ENCODE data around the gene ANAPC7. TPM values are rescaled to one million over a fixed set of nuclear protein-coding genes. Genes with fewer than 3 reads are reported as not detected.
"Not testable (repeated sequence)": the region's sequence is repeated elsewhere in the genome, so short reads cannot be mapped to it uniquely, and the experiment has no call there.

ANAPC7 gene
- total RNA-seq, 2 donors from 2014 or later, result 49.1 to 61.1 TPM

DNA sequence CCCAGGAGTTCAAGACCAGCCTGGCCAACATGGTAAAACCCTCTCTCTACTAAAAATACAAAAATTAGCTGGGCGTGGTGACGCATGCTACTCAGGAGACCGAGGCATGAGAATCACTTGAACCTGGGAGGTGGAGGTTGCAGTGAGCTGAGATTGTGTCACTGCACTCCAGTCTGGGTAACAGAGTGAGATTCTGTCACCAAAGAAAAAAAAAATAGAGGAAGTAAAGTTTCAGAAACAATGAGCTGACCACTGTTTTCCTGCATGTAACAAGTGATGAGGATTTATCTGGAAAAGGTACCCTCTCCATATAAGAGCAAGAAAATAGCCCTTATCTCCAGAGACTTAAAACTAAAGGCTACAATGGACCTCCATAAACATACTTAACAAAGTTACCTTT, 13.6 kb upstream of the ANAPC7 start:
- not testable (repeated sequence) for H3K27ac Mint-ChIP-seq; H3K36me3 Mint-ChIP-seq (ENCODE audit: insufficient read depth in 2 of 2); H3K9me3 Mint-ChIP-seq; DNase-seq; H3K27me3 Mint-ChIP-seq (ENCODE audit: low read depth); ATAC-seq (replicated peaks in 1 of 2); H3K4me1 Mint-ChIP-seq (ENCODE audit: low read depth); H3K4me3 Mint-ChIP-seq

DNA sequence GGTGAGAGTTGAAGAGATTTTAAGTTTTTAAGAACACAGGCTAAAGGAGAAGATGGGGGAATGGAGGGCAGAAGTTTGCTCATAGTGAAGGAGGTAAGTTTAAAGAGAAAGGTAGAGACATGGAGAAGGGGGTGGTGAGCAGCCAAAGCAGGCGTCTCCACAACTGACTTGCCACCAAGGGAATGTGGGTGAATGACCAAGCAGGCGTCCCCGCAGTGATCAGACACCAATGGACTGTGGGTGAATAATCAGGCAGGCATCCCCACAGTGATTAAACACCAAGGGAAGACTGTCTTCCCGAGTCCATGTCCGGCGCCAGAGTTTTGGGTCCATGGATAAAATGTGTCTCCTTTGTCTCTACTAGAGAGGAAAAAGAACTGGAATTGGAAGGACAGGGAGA, 6.6 kb upstream of the ANAPC7 start:
- H3K27ac Mint-ChIP-seq; H3K4me3 Mint-ChIP-seq; H3K27me3 Mint-ChIP-seq (ENCODE audit: low read depth); H3K9me3 Mint-ChIP-seq; DNase-seq; H3K36me3 Mint-ChIP-seq (ENCODE audit: insufficient read depth in 2 of 2); H3K4me1 Mint-ChIP-seq (ENCODE audit: low read depth); ATAC-seq (replicated peaks in 1 of 2): not testable (repeated sequence)

DNA sequence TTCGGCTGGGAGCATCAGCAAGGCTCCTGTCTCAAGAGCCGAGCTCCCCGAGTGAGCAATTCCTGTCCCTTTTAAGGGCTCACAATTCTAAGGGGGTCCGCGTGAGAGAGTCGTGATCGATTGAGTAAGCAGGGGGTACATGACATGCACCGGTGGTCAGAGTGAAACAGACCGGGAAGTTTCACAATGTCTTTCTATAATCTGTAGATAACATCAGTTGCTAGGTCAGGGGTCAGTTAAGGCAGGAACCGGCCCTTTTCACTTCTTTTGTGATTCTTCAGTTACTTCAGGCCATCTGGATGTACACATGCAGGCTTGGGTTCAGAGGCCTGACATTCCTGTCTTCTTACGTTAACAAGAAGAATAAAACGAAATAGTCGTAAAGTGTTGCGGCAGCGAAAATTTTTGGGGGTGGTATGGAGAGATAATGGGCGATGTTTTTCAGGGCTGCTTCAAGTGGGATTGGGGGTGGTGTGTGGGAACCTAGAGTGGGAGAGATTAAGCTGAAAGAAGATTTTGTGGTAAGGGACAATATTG, 1.7 kb upstream of the ANAPC7 start:
- not testable (repeated sequence) for H3K27me3 Mint-ChIP-seq (ENCODE audit: low read depth); H3K4me3 Mint-ChIP-seq; ATAC-seq (replicated peaks in 1 of 2); DNase-seq; H3K9me3 Mint-ChIP-seq; H3K27ac Mint-ChIP-seq
- Mint-ChIP-seq H3K36me3 (ENCODE audit: insufficient read depth in 2 of 2) (peaks cover 0 to 12% of the 10 kb centered on the region in 2 donors), H3K4me1 (ENCODE audit: low read depth) (peaks cover 26% of the 10 kb centered on the region)

DNA sequence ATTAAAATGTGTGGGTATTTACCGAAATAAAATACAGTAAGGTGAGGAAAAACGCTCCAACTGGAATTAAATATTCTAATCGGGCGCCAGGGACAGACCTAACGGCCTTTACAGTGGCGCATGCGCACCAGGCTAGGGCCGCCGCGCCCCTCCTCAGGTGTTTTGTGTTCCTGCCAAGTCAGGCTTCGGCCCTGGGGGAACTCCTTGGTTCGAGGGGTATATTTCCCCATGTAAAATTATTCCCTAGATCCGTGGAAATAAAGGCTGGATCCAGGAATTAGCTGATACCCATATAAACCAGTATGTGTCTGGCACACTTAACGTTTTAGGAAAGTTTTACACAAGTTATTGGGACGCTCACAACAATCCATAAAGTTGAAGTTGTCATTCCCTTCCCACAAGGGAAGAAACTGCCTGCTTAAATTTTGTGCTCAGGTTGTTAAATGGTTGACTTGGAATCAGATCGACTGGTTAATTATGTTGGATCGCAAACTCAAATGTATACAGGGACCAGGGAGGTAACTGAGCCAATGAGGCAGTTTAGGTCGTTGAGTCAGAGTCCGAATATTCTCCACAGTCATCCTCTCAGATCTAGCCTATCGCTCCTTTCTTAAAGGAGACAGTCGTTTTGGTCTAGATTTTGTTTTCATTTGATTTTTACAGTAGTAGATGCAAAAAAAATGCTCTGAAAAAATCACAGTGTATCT, 621 bp upstream of the ANAPC7 start:
- peaks cover 29% of the 10 kb centered on the region for H3K4me1 Mint-ChIP-seq (ENCODE audit: low read depth)
- H3K27me3 Mint-ChIP-seq (ENCODE audit: low read depth), result no peaks in the 10 kb centered on the region
- DNase-seq (peak; percentile 82 to 85), ATAC-seq (replicated peaks in 1 of 2) (peak; percentile 66 to 73)
- peaks cover 0 to 12% of the 10 kb centered on the region in 2 donors for H3K36me3 Mint-ChIP-seq (ENCODE audit: insufficient read depth in 2 of 2)
- H3K4me3 Mint-ChIP-seq, result peak overlapping the region; percentile 99 to 100
- H3K27ac Mint-ChIP-seq, result peak overlapping the region; percentile 100
- H3K9me3 Mint-ChIP-seq, result no peaks in the 10 kb centered on the region

DNA sequence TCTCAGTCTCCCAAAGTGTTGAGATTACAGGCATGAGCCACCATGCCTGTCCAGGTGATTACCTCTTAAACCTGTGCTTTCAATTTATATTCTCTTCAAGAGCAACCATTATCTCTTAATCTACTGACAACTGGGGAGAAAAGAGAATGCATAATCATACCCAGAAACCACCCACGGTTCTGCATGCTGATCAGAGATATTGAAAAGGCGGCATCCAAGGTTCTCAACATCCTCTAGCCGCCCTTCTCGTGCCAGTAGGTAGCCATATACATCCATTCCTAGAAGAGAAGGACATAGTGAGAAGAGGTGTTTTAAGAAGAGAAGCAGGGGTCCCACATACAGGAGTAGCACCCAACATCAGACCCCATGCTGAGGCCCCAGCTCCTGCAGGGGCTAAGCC, 20.8 kb downstream of the ANAPC7 start:
- Mint-ChIP-seq H3K4me3 (no peak overlapping the region), H3K27me3 (ENCODE audit: low read depth) (no peaks in the 10 kb centered on the region), H3K36me3 (ENCODE audit: insufficient read depth in 2 of 2) (peaks cover 5 to 34% of the 10 kb centered on the region in 2 donors), H3K27ac (peak overlapping the region; percentile 6), H3K4me1 (ENCODE audit: low read depth) (peaks cover 27% of the 10 kb centered on the region), H3K9me3 (no peaks in the 10 kb centered on the region)
- peak; percentile 17 to 18 for DNase-seq
- ATAC-seq (replicated peaks in 1 of 2), result peak; percentile 65 to 78

DNA sequence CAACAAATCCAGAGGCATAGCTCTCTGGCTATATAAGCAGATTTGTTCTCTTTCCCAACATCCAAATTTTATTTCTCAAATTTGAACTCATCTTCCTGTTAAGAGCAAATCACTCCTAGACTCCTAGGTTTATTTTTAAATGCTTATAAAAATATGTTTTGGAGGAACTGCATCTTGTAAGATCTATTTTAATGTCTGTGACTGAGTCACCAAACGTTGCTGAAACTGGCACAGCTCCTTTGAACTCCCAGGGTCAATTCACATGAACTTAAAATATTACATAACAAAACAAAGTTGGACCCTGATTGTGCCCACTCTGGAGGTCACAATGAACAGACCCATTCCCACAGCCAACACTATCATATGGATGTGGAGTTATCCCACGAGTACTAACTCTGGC, 23.9 kb downstream of the ANAPC7 start:
- no peak overlapping the region for H3K4me3 Mint-ChIP-seq
- no peak for ATAC-seq (replicated peaks in 1 of 2)
- no peaks in the 10 kb centered on the region for H3K27me3 Mint-ChIP-seq (ENCODE audit: low read depth)
- H3K4me1 Mint-ChIP-seq (ENCODE audit: low read depth), result peaks cover 18% of the 10 kb centered on the region
- no peaks in the 10 kb centered on the region for H3K9me3 Mint-ChIP-seq
- DNase-seq, result no peak
- H3K27ac Mint-ChIP-seq, result no peak overlapping the region
- peaks cover 6 to 38% of the 10 kb centered on the region in 2 donors for H3K36me3 Mint-ChIP-seq (ENCODE audit: insufficient read depth in 2 of 2)

DNA sequence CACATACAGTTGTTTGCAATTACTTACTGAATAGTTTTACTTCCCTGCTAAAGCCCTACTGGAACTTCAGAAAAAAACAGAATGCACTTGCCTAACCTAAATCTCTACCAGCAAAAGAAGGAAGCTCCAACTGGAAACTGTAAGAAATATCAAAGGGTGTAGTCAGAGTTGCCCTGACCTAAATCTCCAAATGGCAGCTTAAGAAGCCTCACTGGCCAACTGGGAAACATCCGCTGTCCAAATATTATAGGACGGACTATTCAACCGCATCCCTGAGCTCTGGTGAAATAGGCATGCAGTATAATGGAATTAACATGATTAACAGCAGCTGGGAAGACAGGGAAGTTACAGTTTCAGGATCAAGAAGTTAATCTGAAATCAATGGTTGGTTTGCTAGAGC, 24.3 kb downstream of the ANAPC7 start:
- peaks cover 7 to 36% of the 10 kb centered on the region in 2 donors for H3K36me3 Mint-ChIP-seq (ENCODE audit: insufficient read depth in 2 of 2)
- H3K27ac Mint-ChIP-seq, result no peak overlapping the region
- H3K9me3 Mint-ChIP-seq, result no peaks in the 10 kb centered on the region
- H3K4me1 Mint-ChIP-seq (ENCODE audit: low read depth), result peaks cover 14% of the 10 kb centered on the region
- H3K4me3 Mint-ChIP-seq, result no peak overlapping the region
- H3K27me3 Mint-ChIP-seq (ENCODE audit: low read depth), result no peaks in the 10 kb centered on the region
- DNase-seq (no peak), ATAC-seq (replicated peaks in 1 of 2) (no peak)

DNA sequence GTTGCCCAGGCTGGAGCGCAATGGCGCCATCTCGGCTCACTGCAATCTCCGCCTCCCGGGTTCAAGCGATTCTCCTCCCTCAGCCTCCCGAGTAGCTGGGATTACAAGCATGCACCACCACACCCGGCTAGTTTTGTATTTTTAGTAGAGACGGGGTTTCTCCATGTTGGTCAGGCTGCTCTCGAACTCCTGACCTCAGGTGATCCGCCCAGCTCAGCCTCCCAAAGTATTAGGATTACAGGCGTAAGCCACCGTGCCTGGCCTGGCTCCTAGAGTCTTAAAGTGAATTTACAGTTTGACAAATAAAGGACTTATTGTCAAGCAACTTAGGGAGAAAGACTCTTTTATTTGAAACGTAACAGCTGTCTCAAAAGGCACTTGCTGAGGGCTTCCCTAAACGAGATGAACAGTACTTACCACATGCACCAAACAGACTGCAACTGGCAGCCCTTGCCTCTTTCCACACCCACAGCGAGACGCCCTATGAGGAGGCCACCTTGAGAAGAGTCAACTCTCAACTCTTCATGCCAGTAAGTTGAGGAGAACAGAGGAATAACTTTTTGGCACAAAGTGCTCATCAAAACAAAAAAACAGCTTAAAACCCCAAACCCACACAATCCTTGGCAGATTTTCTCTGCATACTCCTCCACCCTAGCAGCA, 25.2 kb downstream of the ANAPC7 start:
- not testable (repeated sequence) for ATAC-seq (replicated peaks in 1 of 2)

DNA sequence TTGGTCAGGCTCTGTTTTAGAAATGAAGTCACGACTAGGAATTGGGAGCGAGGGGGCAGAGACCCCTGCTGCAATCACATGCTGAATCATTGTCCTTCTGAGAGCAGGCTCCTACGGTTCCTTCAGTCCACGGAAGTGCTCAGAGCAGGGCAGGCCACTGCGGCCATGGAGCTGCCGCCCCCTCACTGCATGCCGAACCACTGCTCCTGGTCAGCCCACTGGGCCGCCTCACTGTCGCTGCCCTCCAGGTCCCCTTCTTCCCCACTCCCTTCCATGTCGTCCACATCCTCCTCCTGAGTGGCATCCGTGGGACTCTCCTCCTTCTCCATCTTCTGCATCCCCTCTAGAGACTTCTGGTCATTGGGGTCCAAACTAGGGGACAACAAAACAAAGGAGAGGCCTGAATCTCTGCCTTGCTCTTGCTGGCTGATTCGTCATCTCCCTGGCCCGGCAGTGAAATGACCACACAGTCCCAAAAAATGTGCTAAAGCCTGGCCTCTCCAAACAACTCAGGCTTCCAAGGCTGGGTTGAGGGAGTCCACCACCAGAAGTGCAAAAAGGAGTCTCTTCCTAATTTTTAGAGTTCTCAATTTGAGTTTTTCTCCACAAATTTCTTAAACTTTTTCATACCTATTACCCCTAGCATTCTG, 29.4 kb downstream of the ANAPC7 start:
- peaks cover 6 to 27% of the 10 kb centered on the region in 2 donors for H3K36me3 Mint-ChIP-seq (ENCODE audit: insufficient read depth in 2 of 2)

More for the DNA sequence above, 25.2 kb downstream of the ANAPC7 start:
- H3K36me3 Mint-ChIP-seq (ENCODE audit: insufficient read depth in 2 of 2), result peaks cover 8 to 39% of the 10 kb centered on the region in 2 donors
- not testable (repeated sequence) for DNase-seq; H3K9me3 Mint-ChIP-seq; H3K27me3 Mint-ChIP-seq (ENCODE audit: low read depth); H3K4me1 Mint-ChIP-seq (ENCODE audit: low read depth); H3K27ac Mint-ChIP-seq; H3K4me3 Mint-ChIP-seq

DNA sequence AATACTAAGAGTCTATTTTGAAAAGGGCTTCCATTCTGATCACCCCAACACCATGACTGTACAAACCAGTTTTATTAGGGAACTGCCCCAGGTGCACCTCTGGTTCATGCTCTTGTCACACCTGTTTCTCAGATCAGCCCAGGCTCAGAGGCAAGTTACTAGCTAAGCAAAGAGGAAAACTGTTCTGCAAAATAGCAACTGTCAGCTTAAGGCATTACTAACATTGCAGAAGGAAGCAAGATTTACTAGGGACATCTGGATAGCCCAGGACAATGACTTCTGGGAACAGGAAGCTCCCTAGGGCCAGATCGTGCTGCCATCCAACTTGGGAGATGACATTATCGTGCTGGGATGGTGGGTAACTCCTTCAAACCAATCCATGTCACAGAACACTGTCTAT, 30.1 kb downstream of the ANAPC7 start:
- ATAC-seq (replicated peaks in 1 of 2) (no peak), DNase-seq (no peak)
- Mint-ChIP-seq H3K27ac (no peak overlapping the region), H3K4me3 (no peak overlapping the region), H3K27me3 (ENCODE audit: low read depth) (no peaks in the 10 kb centered on the region), H3K4me1 (ENCODE audit: low read depth) (no peaks in the 10 kb centered on the region), H3K9me3 (no peaks in the 10 kb centered on the region), H3K36me3 (ENCODE audit: insufficient read depth in 2 of 2) (peaks cover 6 to 22% of the 10 kb centered on the region in 2 donors)

More for the DNA sequence above, 29.4 kb downstream of the ANAPC7 start:
- Mint-ChIP-seq H3K4me3 (no peak overlapping the region), H3K27ac (no peak overlapping the region), H3K4me1 (ENCODE audit: low read depth) (no peaks in the 10 kb centered on the region), H3K9me3 (no peaks in the 10 kb centered on the region), H3K27me3 (ENCODE audit: low read depth) (no peaks in the 10 kb centered on the region)
- ATAC-seq (replicated peaks in 1 of 2) (no peak), DNase-seq (no peak)

DNA sequence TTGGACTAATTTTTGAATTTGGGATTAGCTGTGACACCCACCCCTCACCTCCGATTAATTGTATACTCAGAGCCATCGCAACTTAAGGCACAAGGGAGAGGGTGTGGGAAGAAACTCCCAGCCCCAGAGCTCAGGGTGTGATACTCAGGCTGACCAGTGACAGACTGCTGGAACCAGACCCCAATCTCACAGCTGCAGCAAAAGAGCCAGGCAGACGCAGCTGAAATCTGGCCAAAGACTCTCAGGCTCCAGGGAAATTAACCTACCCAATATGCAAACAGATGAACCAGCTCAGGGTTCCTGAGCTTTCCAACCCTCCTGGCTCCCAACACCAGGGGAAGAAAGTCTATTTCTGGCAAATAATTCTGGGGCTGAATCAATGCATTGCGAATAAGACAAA, 30.5 kb downstream of the ANAPC7 start:
- ATAC-seq (replicated peaks in 1 of 2), result no peak
- H3K36me3 Mint-ChIP-seq (ENCODE audit: insufficient read depth in 2 of 2), result peaks cover 6 to 18% of the 10 kb centered on the region in 2 donors

DNA sequence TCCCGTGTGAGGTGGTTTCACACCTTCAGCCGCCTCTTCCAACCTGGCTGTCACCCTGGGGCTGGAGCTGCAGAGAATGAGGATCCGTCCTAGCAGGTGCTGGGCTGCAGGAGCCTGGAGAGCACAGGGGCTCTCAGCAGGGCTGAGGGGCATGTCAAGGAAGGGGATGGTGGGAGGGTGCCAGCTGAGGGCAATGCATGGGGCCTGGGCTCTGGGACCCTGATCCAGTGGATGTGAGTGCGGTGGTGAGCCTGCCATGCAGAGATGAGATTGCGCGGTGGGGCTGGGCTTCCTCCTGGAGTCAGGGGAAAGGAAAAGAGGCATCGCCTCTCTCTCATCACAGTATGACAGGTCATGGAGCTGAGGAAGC, 31.5 kb downstream of the ANAPC7 start:
- Mint-ChIP-seq H3K4me3 (no peak overlapping the region), H3K27ac (no peak overlapping the region), H3K36me3 (ENCODE audit: insufficient read depth in 2 of 2) (peaks cover 6 to 13% of the 10 kb centered on the region in 2 donors)

More for the DNA sequence above, 30.5 kb downstream of the ANAPC7 start:
- no peaks in the 10 kb centered on the region for H3K27me3 Mint-ChIP-seq (ENCODE audit: low read depth)
- H3K4me1 Mint-ChIP-seq (ENCODE audit: low read depth), result no peaks in the 10 kb centered on the region
- H3K9me3 Mint-ChIP-seq, result no peaks in the 10 kb centered on the region
- no peak for DNase-seq
- no peak overlapping the region for H3K4me3 Mint-ChIP-seq
- no peak overlapping the region for H3K27ac Mint-ChIP-seq

DNA sequence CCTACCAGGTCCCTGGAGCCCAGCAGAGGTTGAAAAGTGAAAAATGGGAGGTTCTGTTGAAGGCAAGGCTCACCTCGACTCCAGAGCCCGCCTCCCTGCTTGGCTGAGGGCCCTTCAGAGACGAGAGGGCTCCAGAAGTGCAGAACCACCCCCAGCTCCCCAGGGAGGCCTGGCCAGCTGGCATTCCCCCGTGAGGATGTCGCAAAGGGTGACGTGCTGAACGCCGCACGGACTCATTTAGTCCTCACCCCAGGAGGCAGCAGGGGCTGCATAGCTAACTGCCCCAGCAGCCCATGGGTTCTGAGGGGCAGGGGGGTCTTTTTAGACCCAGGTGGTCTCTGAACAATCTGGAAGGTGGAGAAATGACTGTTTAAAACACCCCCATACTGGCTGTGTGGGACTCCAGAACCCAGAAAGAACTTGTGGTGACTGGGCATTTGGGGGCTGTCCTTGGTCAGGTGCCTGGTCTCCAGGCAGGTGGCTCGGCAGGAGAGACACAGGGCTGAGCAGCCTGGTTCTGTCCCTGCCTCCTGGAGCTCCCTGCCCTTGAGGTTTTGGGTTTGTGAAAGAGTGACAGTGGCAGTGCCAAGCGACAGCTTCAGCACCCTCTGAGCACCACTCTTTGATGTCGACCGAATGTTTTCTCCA, 32.0 kb downstream of the ANAPC7 start:
- H3K4me3 Mint-ChIP-seq, result no peak overlapping the region
- no peaks in the 10 kb centered on the region for H3K4me1 Mint-ChIP-seq (ENCODE audit: low read depth)
- DNase-seq (no peak), ATAC-seq (replicated peaks in 1 of 2) (no peak)
- H3K27me3 Mint-ChIP-seq (ENCODE audit: low read depth), result no peaks in the 10 kb centered on the region
- H3K36me3 Mint-ChIP-seq (ENCODE audit: insufficient read depth in 2 of 2), result peaks cover 6 to 13% of the 10 kb centered on the region in 2 donors
- H3K9me3 Mint-ChIP-seq, result no peaks in the 10 kb centered on the region
- H3K27ac Mint-ChIP-seq, result no peak overlapping the region

More for the DNA sequence above, 31.5 kb downstream of the ANAPC7 start:
- H3K4me1 Mint-ChIP-seq (ENCODE audit: low read depth), result no peaks in the 10 kb centered on the region
- ATAC-seq (replicated peaks in 1 of 2), result no peak
- no peaks in the 10 kb centered on the region for H3K9me3 Mint-ChIP-seq
- no peak for DNase-seq
- H3K27me3 Mint-ChIP-seq (ENCODE audit: low read depth), result no peaks in the 10 kb centered on the region
